Gastroesophageal sphincter (tissue), 4 donors: Measurements from ENCODE around the gene PXT1. TPM values are rescaled to one million over a fixed set of nuclear protein-coding genes. Genes with fewer than 3 reads are reported as not detected.

Source experiments
- ATAC-seq: fragments of 150-250 bp; one replicate; pipeline ENCODE4 v1.9.1; 2016; ENCODE audit warnings: mild to moderate bottlenecking, moderate library complexity
- H3K27ac ChIP-seq, 4 donors: fragments of 200-600 bp; sonication (generic) in 3 of 4; 1 replicate in 3 of 4; 2 replicates in 1 of 4; pipeline ENCODE4 v1.5.1; 2016 to 2019
- H3K27me3 ChIP-seq: fragments of 200-600 bp; sonication (generic); one replicate; pipeline ENCODE4 v1.5.1; 2019
- H3K36me3 ChIP-seq, 2 donors: fragments of 200-600 bp; sonication (generic); one replicate each; pipeline ENCODE4 v1.5.1; 2019; ENCODE audit warnings: control low read depth in 1 of 2
- H3K4me1 ChIP-seq, 3 donors: fragments of 200-600 bp; sonication (generic); 1 replicate in 2 of 3; 2 replicates in 1 of 3; pipeline ENCODE4 v1.5.1; 2016 to 2019; ENCODE audit warnings: control low read depth in 2 of 3
- H3K4me3 ChIP-seq, 2 donors: fragments of 200-600 bp; sonication (generic); one replicate each; pipeline ENCODE4 v1.5.1; 2019; ENCODE audit warnings: mild to moderate bottlenecking in 1 of 2, moderate library complexity in 1 of 2
- H3K9me3 ChIP-seq, 3 donors: fragments of 200-600 bp; sonication (generic); one replicate each; pipeline ENCODE4 v1.5.1; 2017 to 2019; ENCODE audit warnings: control low read depth in 2 of 3
- CTCF ChIP-seq, 4 experiments: fragments of 200-600 bp in 2 of 4; fragments of 450-650 bp in 2 of 4; sonication (generic) in 1 of 4; IDR thresholded peaks; one replicate each; pipeline ENCODE4 v1.5.1; 2017 to 2019; ENCODE audit warnings: antibody characterized with exemption in 4 of 4, mild to moderate bottlenecking in 2 of 4, moderate library complexity in 2 of 4
- EP300 ChIP-seq: sonication (generic); formaldehyde crosslinking; IDR thresholded peaks from one replicate; pipeline ENCODE4 v1.6.1; 2017; ENCODE audit warnings: antibody characterized with exemption, mild to moderate bottlenecking
- POLR2A ChIP-seq, 2 donors: fragments of 450-650 bp; IDR thresholded peaks; one replicate each; pipeline ENCODE4 v1.6.1; 2017; ENCODE audit warnings: antibody characterized with exemption in 2 of 2, mild to moderate bottlenecking in 2 of 2, moderate library complexity in 1 of 2
- POLR2AphosphoS5 ChIP-seq: sonication (generic); formaldehyde crosslinking; IDR thresholded peaks from one replicate; pipeline ENCODE4 v1.6.1; 2017; ENCODE audit warnings: antibody characterized with exemption
- WGBS, 2 donors: methylation state at CpG; one replicate each; pipeline ENCODE4 v1.1.5; 2018; ENCODE audit warnings: low coverage in 1 of 2; 5-methylcytosine and 5-hydroxymethylcytosine counted together
- total RNA-seq, 4 donors: library from RNA; depleted of rRNA; stranded (reverse); fragments of >200 nt; gene quantifications; one replicate each; pipeline ENCODE4 v1.1.0, GENCODE V29; 2016

Gene PXT1
- total RNA-seq, 4 donors from 2014 or later, result 2.0 TPM; not detected in 3

GRCh38 chr6:36402481-36402880 lies 40.2 kb downstream of the PXT1 start:
- Histone ChIP-seq H3K27ac (no peak overlapping the region), H3K27me3 (no peaks in the 10 kb centered on the region), H3K4me1 (no peaks in the 10 kb centered on the region), H3K9me3 (peaks cover 0 to 6% (median 0%) of the 10 kb centered on the region in 3 donors), H3K36me3 (no peaks in the 10 kb centered on the region), H3K4me3 (no peak overlapping the region)
- TF ChIP-seq POLR2AphosphoS5 (no peak), POLR2A (IDR thresholded peaks at IDR 0.05) (no peak), EP300 (no peak), CTCF (IDR thresholded peaks at IDR 0.05) (no peak)
- 66 to 67% methylated on average over 3 of the region's 3 CpGs for WGBS, 2 donors
- no peak for ATAC-seq

GRCh38 chr6:36399970-36400369 lies 42.7 kb downstream of the PXT1 start:
- Histone ChIP-seq H3K27ac (no peak overlapping the region), H3K36me3 (no peaks in the 10 kb centered on the region), H3K27me3 (no peaks in the 10 kb centered on the region), H3K4me3 (no peak overlapping the region), H3K4me1 (no peaks in the 10 kb centered on the region), H3K9me3 (peaks cover 0 to 6% (median 0%) of the 10 kb centered on the region in 3 donors)
- WGBS, 2 donors, result 80% methylated on average over 1 of the region's 1 CpG; no CpG with 5 or more reads in 1 of the 2 donors
- TF ChIP-seq EP300 (no peak), POLR2A (IDR thresholded peaks at IDR 0.05) (no peak), POLR2AphosphoS5 (no peak), CTCF (IDR thresholded peaks at IDR 0.05) (no peak)
- no peak for ATAC-seq

GRCh38 chr6:36392621-36393020 lies 50.0 kb downstream of the PXT1 start:
- ATAC-seq, result no peak
- WGBS, 2 donors, result 90 to 91% methylated on average over 5 of the region's 5 CpGs

GRCh38 chr6:36389353-36389752 lies 53.3 kb downstream of the PXT1 start:
- Histone ChIP-seq H3K27me3 (no peaks in the 10 kb centered on the region), H3K9me3 (no peaks in the 10 kb centered on the region), H3K4me3 (no peak overlapping the region), H3K36me3 (no peaks in the 10 kb centered on the region), H3K27ac (no peak overlapping the region), H3K4me1 (peaks cover 0 to 27% (median 2%) of the 10 kb centered on the region in 3 donors)
- ATAC-seq, result no peak
- TF ChIP-seq EP300, result no peak
- no peak for TF ChIP-seq CTCF (IDR thresholded peaks at IDR 0.05)
- TF ChIP-seq POLR2A (IDR thresholded peaks at IDR 0.05), result no peak
- TF ChIP-seq POLR2AphosphoS5, result no peak

More at GRCh38 chr6:36392621-36393020, 50.0 kb downstream of the PXT1 start:
- Histone ChIP-seq H3K27me3 (no peaks in the 10 kb centered on the region), H3K9me3 (no peaks in the 10 kb centered on the region), H3K36me3 (no peaks in the 10 kb centered on the region), H3K4me1 (peaks cover 0 to 9% (median 0%) of the 10 kb centered on the region in 3 donors), H3K27ac (no peak overlapping the region), H3K4me3 (no peak overlapping the region)
- TF ChIP-seq POLR2A (IDR thresholded peaks at IDR 0.05) (no peak), CTCF (IDR thresholded peaks at IDR 0.05) (no peak), EP300 (no peak), POLR2AphosphoS5 (no peak)

GRCh38 chr6:36387440-36388303 lies 55.0 kb downstream of the PXT1 start, which contains the start of gene ETV7:
Gene ETV7, minus strand, starts transcription at chr6:36387669. Its CDS starts 128 bp downstream, at chr6:36387541.
- Histone ChIP-seq H3K27ac (peak within 1 kb of the TSS in 2 of 4 donors; percentile 48 to 55), H3K36me3 (no peaks in the 10 kb centered on the region), H3K9me3 (no peaks in the 10 kb centered on the region), H3K27me3 (no peaks in the 10 kb centered on the region), H3K4me3 (peak within 1 kb of the TSS; percentile 62 to 68), H3K4me1 (peaks cover 0 to 27% (median 2%) of the 10 kb centered on the region in 3 donors)
- peak; percentile 69 for ATAC-seq
- TF ChIP-seq POLR2A (IDR thresholded peaks at IDR 0.05) (no peak), EP300 (no peak), POLR2AphosphoS5 (peak; percentile 51)
- 0 to 75% methylated on average over 4 to 5 of the region's 65 CpGs for WGBS, 2 donors
